Suprapubic skin (tissue), 4 donors: Measurements from ENCODE around the gene FBXO40. TPM values are rescaled to one million over a fixed set of nuclear protein-coding genes. Genes with fewer than 3 reads are reported as not detected.
A peak's percentile ranks its signal among the peaks of the same experiment; 100 is the strongest.

Experiments
- DNase-seq, 2 donors: peaks; one replicate each; pipeline ENCODE4 v3.0.0-alpha.2; 2019; ENCODE audit warnings: low spot score in 2 of 2
- H3K27ac ChIP-seq: fragments of 200-600 bp; sonication (generic); one replicate; pipeline ENCODE4 v1.5.1; 2019
- H3K27me3 ChIP-seq: fragments of 200-600 bp; sonication (generic); one replicate; pipeline ENCODE4 v1.5.1; 2019
- H3K36me3 ChIP-seq: fragments of 200-600 bp; sonication (generic); one replicate; pipeline ENCODE4 v1.5.1; 2019
- H3K4me1 ChIP-seq: fragments of 200-600 bp; sonication (generic); one replicate; pipeline ENCODE4 v1.5.1; 2019
- H3K4me3 ChIP-seq: fragments of 200-600 bp; sonication (generic); one replicate; pipeline ENCODE4 v1.5.1; 2019; ENCODE audit warnings: mild to moderate bottlenecking
- H3K9me3 ChIP-seq: fragments of 200-600 bp; sonication (generic); one replicate; pipeline ENCODE4 v1.5.1; 2019
- CTCF ChIP-seq, 2 donors: fragments of 200-600 bp in 1 of 2; fragments of 450-650 bp in 1 of 2; sonication (generic) in 1 of 2; IDR thresholded peaks; one replicate each; pipeline ENCODE4 v1.5.1; 2016 to 2019; ENCODE audit warnings: antibody characterized with exemption in 2 of 2, mild to moderate bottlenecking in 1 of 2, moderate library complexity in 1 of 2
- EP300 ChIP-seq: sonication (generic); formaldehyde crosslinking; IDR thresholded peaks from one replicate; pipeline ENCODE4 v1.6.1; 2017; ENCODE audit warnings: antibody characterized with exemption
- POLR2A ChIP-seq, 2 donors: fragments of 450-650 bp; IDR thresholded peaks; one replicate each; pipeline ENCODE4 v1.6.1; 2017; ENCODE audit warnings: antibody characterized with exemption in 2 of 2, mild to moderate bottlenecking in 2 of 2, moderate library complexity in 2 of 2
- POLR2AphosphoS5 ChIP-seq, 3 donors: sonication (generic); formaldehyde crosslinking; IDR thresholded peaks; one replicate each; pipeline ENCODE4 v1.6.1; 2017; ENCODE audit warnings: antibody characterized with exemption in 3 of 3
- WGBS: methylation state at CpG from one replicate; pipeline ENCODE4 v1.1.5; 2018; 5-methylcytosine and 5-hydroxymethylcytosine counted together
- total RNA-seq, 4 donors: library from RNA; depleted of rRNA; stranded (reverse); fragments of >200 nt; gene quantifications; one replicate each; pipeline ENCODE4 v1.1.0, GENCODE V29; 2016

Gene FBXO40
- total RNA-seq: under 1 TPM in 1 of 4 donors, not detected in 3; 0.11 TPM

DNA sequence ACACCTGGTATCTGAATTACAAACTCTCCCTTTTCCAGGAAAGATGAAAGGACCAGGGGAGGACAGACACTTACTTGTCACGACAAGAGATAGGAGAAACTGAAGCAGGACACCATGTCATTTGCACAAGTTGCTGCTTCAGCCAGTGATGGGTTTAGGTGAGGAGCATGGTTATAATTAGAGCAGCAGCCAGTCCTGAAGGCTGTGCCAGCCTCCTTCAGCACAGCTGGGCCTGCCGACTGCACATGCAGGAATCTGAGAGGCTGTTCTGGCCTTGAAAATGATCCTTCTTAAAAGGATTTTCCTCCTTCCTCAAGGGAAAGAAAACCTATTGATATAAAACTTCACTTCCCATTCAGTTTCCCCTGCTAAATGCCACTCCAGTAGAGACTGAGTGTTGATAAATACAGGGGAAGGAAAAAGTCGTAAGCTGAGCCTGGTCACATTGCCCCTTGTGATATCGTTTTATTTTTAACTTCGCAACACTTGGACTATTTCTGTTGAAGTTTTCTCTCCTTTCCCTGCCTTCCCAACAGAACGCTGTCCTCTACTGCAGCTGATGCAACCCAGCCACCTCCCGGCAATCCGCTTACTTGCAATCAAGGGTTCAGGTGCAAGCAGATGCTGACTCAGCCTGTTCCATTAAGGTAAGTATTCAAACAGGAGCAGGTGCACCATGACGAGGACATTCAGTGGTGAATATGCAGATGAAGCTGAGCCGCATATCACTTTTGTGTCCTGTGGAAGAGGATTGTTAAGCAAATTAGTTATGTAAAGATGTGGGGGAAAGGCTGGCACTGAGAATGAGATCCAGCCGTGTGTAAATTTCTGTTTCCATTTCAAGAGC lies at the start of gene FBXO40:
FBXO40 (plus strand) TSS at position 524 of the 847 bp plus-strand sequence. CDS start 27,197 bp downstream, outside the sequence.
- Histone ChIP-seq H3K27me3 (no peaks in the 10 kb centered on the region), H3K4me3 (no peak within 1 kb of the TSS), H3K4me1 (peaks cover 4% of the 10 kb centered on the region), H3K36me3 (no peaks in the 10 kb centered on the region), H3K27ac (no peak within 1 kb of the TSS), H3K9me3 (no peaks in the 10 kb centered on the region)
- no peak for TF ChIP-seq POLR2AphosphoS5 (IDR thresholded peaks at IDR 0.05)
- DNase-seq: no peak
- 56% methylated on average over 11 of the region's 11 CpGs for WGBS

DNA sequence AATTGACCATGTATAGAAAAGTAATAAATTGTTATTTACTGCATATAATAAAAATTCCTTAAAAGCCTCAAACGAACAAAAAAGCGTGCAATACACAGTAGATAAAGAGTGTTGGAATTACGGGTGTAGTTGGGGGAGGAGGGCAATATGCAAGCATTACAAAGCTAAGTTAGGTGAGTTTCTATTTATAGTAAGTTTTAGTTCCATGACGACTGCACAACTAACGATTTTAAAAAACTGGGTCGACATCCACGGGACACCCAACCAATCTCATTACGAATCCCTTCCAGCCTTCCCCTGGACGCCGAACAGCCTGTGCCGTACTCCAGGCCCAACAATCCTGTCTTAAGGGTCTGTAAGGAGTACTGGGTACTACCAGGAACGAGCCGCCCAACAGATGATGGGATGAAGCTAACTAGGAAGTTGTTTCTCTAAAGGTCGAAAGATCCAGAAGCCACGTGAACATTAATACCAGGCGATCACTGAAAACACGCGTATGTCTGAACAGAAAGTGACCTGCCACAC lies 48.1 kb upstream of the FBXO40 start:
- Histone ChIP-seq H3K4me3 (peak overlapping the region; percentile 62), H3K27ac (no peak overlapping the region), H3K4me1 (peaks cover 14% of the 10 kb centered on the region), H3K9me3 (no peaks in the 10 kb centered on the region), H3K36me3 (no peaks in the 10 kb centered on the region), H3K27me3 (no peaks in the 10 kb centered on the region)
- no peak for DNase-seq
- WGBS: 3% methylated on average over 15 of the region's 18 CpGs
- TF ChIP-seq POLR2A (IDR thresholded peaks at IDR 0.05) (no peak), EP300 (no peak), CTCF (IDR thresholded peaks at IDR 0.05) (no peak), POLR2AphosphoS5 (IDR thresholded peaks at IDR 0.05) (no peak)

DNA sequence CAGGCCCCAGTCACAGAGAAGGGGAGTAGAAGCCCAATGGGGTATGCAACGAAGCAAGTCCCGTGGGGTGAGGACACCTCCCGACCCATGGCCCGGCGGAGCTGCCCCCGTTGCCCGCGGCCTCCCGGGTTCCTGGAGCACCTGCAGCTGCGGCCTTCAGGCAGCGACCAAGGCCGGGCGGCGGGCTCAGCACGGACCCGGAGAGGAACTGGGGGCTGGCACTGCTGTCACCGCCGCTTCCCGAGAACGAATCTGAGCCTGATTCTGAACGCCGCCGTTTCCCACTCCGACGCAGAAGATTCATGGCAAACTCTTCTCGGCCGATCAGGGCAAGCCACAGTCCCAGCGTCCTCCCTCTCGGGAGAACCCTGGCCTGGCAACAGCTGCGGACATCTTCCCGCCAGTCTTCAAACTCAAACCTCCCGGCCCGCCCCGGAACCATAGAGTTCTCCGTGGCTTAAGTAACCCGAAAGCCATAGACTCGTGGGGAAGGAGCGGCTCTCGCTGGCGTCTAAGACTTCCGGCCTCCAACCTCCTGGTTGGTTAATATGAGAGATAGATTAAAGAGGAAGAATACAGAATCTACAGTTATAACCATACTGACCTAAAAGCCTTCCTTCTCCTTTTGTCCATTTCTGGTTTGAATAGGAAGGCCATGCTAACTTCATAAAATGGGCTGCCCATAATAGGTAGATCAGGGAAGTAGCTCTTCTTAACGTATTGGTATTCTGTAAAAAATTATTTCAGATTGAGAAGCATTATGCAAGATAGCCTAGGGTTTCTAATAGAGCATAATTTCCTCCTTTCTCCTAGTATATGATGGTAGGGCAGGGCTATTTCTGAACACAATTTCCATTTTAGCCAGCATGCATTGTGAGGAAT lies 47.4 kb upstream of the FBXO40 start, which contains the start of gene POLQ:
POLQ (minus strand) TSS at position 415 of the 882 bp plus-strand sequence; CDS start at position 304, 111 bp downstream.
- Histone ChIP-seq H3K9me3 (no peaks in the 10 kb centered on the region), H3K4me1 (peaks cover 14% of the 10 kb centered on the region), H3K4me3 (peak within 1 kb of the TSS; percentile 62), H3K27me3 (no peaks in the 10 kb centered on the region), H3K36me3 (no peaks in the 10 kb centered on the region), H3K27ac (peak within 1 kb of the TSS; percentile 77)
- WGBS: under 1% methylated on average over 15 of the region's 42 CpGs
- DNase-seq: peak; percentile 93 to 96
- TF ChIP-seq POLR2A (IDR thresholded peaks at IDR 0.05): no peak
- TF ChIP-seq EP300: no peak

- H3K9me3 ChIP-seq: no peaks in the 10 kb centered on the region
- no peak for DNase-seq
- H3K27me3 ChIP-seq: no peaks in the 10 kb centered on the region
- H3K27ac ChIP-seq: no peak overlapping the region
- WGBS: 67% methylated on average over 4 of the region's 4 CpGs
- H3K4me3 ChIP-seq: no peak overlapping the region
- no peak for TF ChIP-seq POLR2AphosphoS5 (IDR thresholded peaks at IDR 0.05)
- TF ChIP-seq EP300: no peak
- TF ChIP-seq POLR2A (IDR thresholded peaks at IDR 0.05): no peak
- TF ChIP-seq CTCF (IDR thresholded peaks at IDR 0.05): no peak
- H3K4me1 ChIP-seq: no peaks in the 10 kb centered on the region
- no peaks in the 10 kb centered on the region for H3K36me3 ChIP-seq
These were observed 40.8 kb upstream of the FBXO40 start for GRCh38 chr3:121552379-121552778.

DNA sequence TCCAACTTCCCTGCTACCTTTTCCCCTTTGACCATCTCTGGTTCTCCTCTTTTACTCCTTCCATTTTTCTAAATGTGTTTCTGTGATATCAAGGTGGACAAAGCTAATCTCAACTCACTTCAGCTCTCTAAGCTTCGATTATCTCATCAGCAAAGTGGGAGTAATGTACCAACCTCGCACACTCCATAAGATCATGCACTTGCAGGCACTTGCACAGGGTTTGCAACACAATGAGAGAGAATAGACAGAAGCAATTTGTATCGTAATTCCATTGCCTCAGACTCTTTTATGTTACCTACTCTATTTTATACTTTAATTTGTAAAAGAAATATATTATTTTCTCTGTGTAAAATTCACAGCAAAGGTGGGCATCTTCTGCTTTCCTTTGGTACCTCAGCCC lies 40.4 kb upstream of the FBXO40 start:
- H3K27ac ChIP-seq: no peak overlapping the region
- no peak overlapping the region for H3K4me3 ChIP-seq
- H3K4me1 ChIP-seq: no peaks in the 10 kb centered on the region
- TF ChIP-seq CTCF (IDR thresholded peaks at IDR 0.05) (no peak), EP300 (no peak), POLR2AphosphoS5 (IDR thresholded peaks at IDR 0.05) (no peak), POLR2A (IDR thresholded peaks at IDR 0.05) (no peak)
- H3K9me3 ChIP-seq: no peaks in the 10 kb centered on the region
- no peaks in the 10 kb centered on the region for H3K27me3 ChIP-seq
- no peaks in the 10 kb centered on the region for H3K36me3 ChIP-seq
- no peak for DNase-seq
- WGBS: 74% methylated on average over 3 of the region's 3 CpGs
